HepG2 (cell line): Measurements from ENCODE around the gene POMT2. TPM values are rescaled to one million over a fixed set of nuclear protein-coding genes. Genes with fewer than 3 reads are reported as not detected.

Source experiments
- ATAC-seq: fragments of 200-7000 bp; cut with Tn5 transposase; 3 replicates; pipeline ENCODE4 v1.9.1; 2020; ENCODE audit warnings: mild to moderate bottlenecking, moderate library complexity
- BruUV-seq: library from RNA; stranded (reverse); fragments of 400-500 nt; replicated peaks from 2 replicates; lab custom pipeline; 2021; lab: Mats Ljungman, UMichigan
- CTCF ChIA-PET: fragments of 300-600 bp; formaldehyde crosslinking; extraction: SDS; loops from one replicate; lab custom pipeline; 2021; ENCODE audit warnings: low total read pairs, inconsistent platforms, low intra/inter-chr PET ratio; lab: Yijun Ruan, JAX
- POLR2A ChIA-PET: fragments of 350-600 bp; sonication (Branson Sonifier 250); formaldehyde crosslinking; loops from one replicate; lab custom pipeline; 2020; ENCODE audit warnings: antibody characterized with exemption, inconsistent platforms; lab: Yijun Ruan, JAX
- DNase-seq: peaks from one replicate; pipeline ENCODE4 v3.0.0-alpha.2; 2015; ENCODE audit warnings: low spot score
- FAIRE-seq: peaks from 3 replicates; lab custom pipeline; 2011; peaks lifted over from hg19 to GRCh38; lab: Jason Lieb, UNC
- H2AFZ ChIP-seq: one replicate; pipeline ENCODE4 v1.6.1; 2011; ENCODE audit warnings: low read length, inconsistent platforms
- H3K27ac ChIP-seq: fragments of 300-600 bp; 3 replicates; pipeline ENCODE4 v1.8.0; 2011; ENCODE audit warnings: mixed run types, mild to moderate bottlenecking, mixed read lengths, low read length, inconsistent platforms; ENCODE audit not compliant: insufficient read depth; ENCODE audit errors: extremely low read length
- H3K27me3 ChIP-seq, 2 experiments: fragments of 200-600 bp in 1 of 2; 2 replicates in 1 of 2; 3 replicates in 1 of 2; pipeline versions ENCODE4 v1.6.0 to v1.8.0; 2011; ENCODE audit warnings: low read length in 2 of 2, mild to moderate bottlenecking in 2 of 2, moderate library complexity in 2 of 2, inconsistent platforms in 1 of 2; ENCODE audit not compliant: insufficient read depth in 2 of 2, control insufficient read depth in 1 of 2
- H3K36me3 ChIP-seq, 2 experiments: fragments of 200-600 bp in 1 of 2; replicated peaks in 1 of 2; 2 replicates in 1 of 2; 3 replicates in 1 of 2; pipeline versions ENCODE4 v1.5.1 to v1.8.0; 2011; ENCODE audit warnings: low read length in 2 of 2, inconsistent platforms in 1 of 2; ENCODE audit not compliant: insufficient read depth in 2 of 2, control insufficient read depth in 1 of 2
- H3K4me1 ChIP-seq: 2 replicates; pipeline ENCODE4 v1.5.1; 2012; ENCODE audit warnings: low read length, inconsistent platforms; ENCODE audit not compliant: insufficient read depth
- H3K4me2 ChIP-seq: 2 replicates; pipeline ENCODE4 v1.6.0; 2011; ENCODE audit warnings: low read depth, low read length, inconsistent platforms
- H3K4me3 ChIP-seq, 3 experiments: fragments of 200-600 bp in 1 of 3; sonication (generic), shearing (Covaris generic) in 1 of 3; replicated peaks in 1 of 3; 2 replicates each; pipeline ENCODE4 v1.5.1; 2011 to 2016; ENCODE audit warnings: low read length in 3 of 3, inconsistent platforms in 2 of 3, low read depth in 2 of 3, mild to moderate bottlenecking in 2 of 3, control low read depth in 1 of 3, mixed read lengths in 1 of 3; ENCODE audit not compliant: insufficient read depth in 1 of 3
- H3K79me2 ChIP-seq: one replicate; pipeline ENCODE4 v1.6.1; 2011; ENCODE audit warnings: low read length, inconsistent platforms; ENCODE audit not compliant: insufficient read depth
- H3K9ac ChIP-seq: 2 replicates; pipeline ENCODE4 v1.6.0; 2011; ENCODE audit warnings: mild to moderate bottlenecking, low read depth, low read length, inconsistent platforms; ENCODE audit not compliant: insufficient read depth
- H3K9me3 ChIP-seq: 2 replicates; pipeline ENCODE4 v1.5.1; 2012; ENCODE audit warnings: mild to moderate bottlenecking, low read length
- H4K20me1 ChIP-seq: 2 replicates; pipeline ENCODE4 v1.6.0; 2011; ENCODE audit warnings: inconsistent platforms, mild to moderate bottlenecking, low read length, moderate library complexity; ENCODE audit not compliant: insufficient read depth
- SIN3B ChIP-seq: fragments of 150-350 bp; IDR thresholded peaks from 2 replicates; pipeline ENCODE4 v1.6.1; 2014; ENCODE audit warnings: low read length
- TBX2 ChIP-seq: sonication (generic); formaldehyde crosslinking; IDR thresholded peaks from 2 replicates; pipeline ENCODE4 v1.5.0; 2020; ENCODE audit warnings: missing genetic modification reagents, mild to moderate bottlenecking, borderline replicate concordance
- ZBTB38 ChIP-seq: sonication (generic); formaldehyde crosslinking; IDR thresholded peaks from 2 replicates; pipeline ENCODE4 v1.5.1; 2020; ENCODE audit warnings: mild to moderate bottlenecking, missing genetic modification reagents
- ZNF225 ChIP-seq: sonication (generic); formaldehyde crosslinking; IDR thresholded peaks from 2 replicates; pipeline ENCODE4 v1.4.0; 2020; ENCODE audit warnings: mild to moderate bottlenecking, missing genetic modification reagents
- ZNF383 ChIP-seq: sonication (generic); formaldehyde crosslinking; IDR thresholded peaks from 2 replicates; pipeline ENCODE4 v1.4.0; 2020; ENCODE audit warnings: missing genetic modification reagents, mild to moderate bottlenecking, borderline replicate concordance
- ZNF44 ChIP-seq: sonication (generic); formaldehyde crosslinking; IDR thresholded peaks from 2 replicates; pipeline ENCODE4 v1.5.1; 2020; ENCODE audit warnings: mild to moderate bottlenecking, missing genetic modification reagents
- ZNF501 ChIP-seq: sonication (generic); formaldehyde crosslinking; IDR thresholded peaks from 2 replicates; pipeline ENCODE4 v1.5.1; 2020; ENCODE audit warnings: mild to moderate bottlenecking, moderate library complexity, missing genetic modification reagents
- WGBS: methylation state at CpG from one replicate; pipeline ENCODE4 v1.1.6; 2017; ENCODE audit warnings: low lambda C conversion rate; 5-methylcytosine and 5-hydroxymethylcytosine counted together
- in situ Hi-C: cut with HindIII; loops from 2 replicates; pipeline ENCODE4 v1.10.0; 2017; ENCODE audit warnings: low pct_unique_long_range_greater_than_20kb; ENCODE audit not compliant: extremely low pct_ligation_motif_present
- intact Hi-C: fragments of 100-400 bp; cut with micrococcal nuclease; formaldehyde crosslinking; loops from one replicate; pipeline ENCODE4 v1.10.0; 2022; ENCODE audit not compliant: unreplicated experiment
- polyA plus RNA-seq, 8 experiments: library from polyadenylated mRNA; depleted of rRNA in 3 of 8; stranded (reverse) in 7 of 8; unstranded in 1 of 8; fragments of >200 nt; fragmentation: Illumina TruSeq in 4 of 8; extraction: Trizol in 4 of 8; gene quantifications; 2 replicates each; pipeline versions ENCODE4 v1.2.1 to v1.2.3, GENCODE V29; 2011 to 2016; ENCODE audit warnings: low read depth in 4 of 8, missing spikeins in 1 of 8, mixed read lengths in 1 of 8; ENCODE audit not compliant: insufficient read depth in 1 of 8
- total RNA-seq, 5 experiments: library from RNA; depleted of rRNA; stranded (reverse); fragments of >200 nt; fragmentation: Illumina TruSeq; extraction: Trizol; gene quantifications; 2 replicates each; pipeline ENCODE4 v1.2.3, GENCODE V29; 2016; ENCODE audit warnings: low read depth in 1 of 5
- TF ChIP-seq, protein P1 (sequence below), 2 experiments: sonication (generic) in 1 of 2; formaldehyde crosslinking in 1 of 2; IDR thresholded peaks; 2 replicates each; pipeline versions ENCODE4 v1.6.1 to v1.9.0; 2014 to 2022; ENCODE audit warnings: antibody characterized with exemption in 1 of 2, borderline replicate concordance in 1 of 2, inconsistent platforms in 1 of 2, low read depth in 1 of 2, missing genetic modification reagents in 1 of 2
- TF ChIP-seq, protein P2 (sequence below): sonication (generic); formaldehyde crosslinking; IDR thresholded peaks from 2 replicates; pipeline ENCODE4 v1.4.0; 2020; ENCODE audit warnings: mild to moderate bottlenecking, missing genetic modification reagents
- TF ChIP-seq, protein P3 (sequence below): sonication (generic); formaldehyde crosslinking; conservative IDR thresholded peaks from 2 replicates; pipeline ENCODE4 v1.4.0; 2020; ENCODE audit warnings: missing genetic modification reagents
- TF ChIP-seq, protein P4 (sequence below): sonication (generic); formaldehyde crosslinking; IDR thresholded peaks from 2 replicates; pipeline ENCODE4 v1.9.0; 2021; ENCODE audit warnings: missing genetic modification reagents, borderline replicate concordance

POMT2 gene
- total and polyA plus RNA-seq, 2 of the 13 experiments (the other 11 are each of a cell fraction or from before 2014, with no cell fraction given): 15.3 to 15.9 TPM

DNA sequence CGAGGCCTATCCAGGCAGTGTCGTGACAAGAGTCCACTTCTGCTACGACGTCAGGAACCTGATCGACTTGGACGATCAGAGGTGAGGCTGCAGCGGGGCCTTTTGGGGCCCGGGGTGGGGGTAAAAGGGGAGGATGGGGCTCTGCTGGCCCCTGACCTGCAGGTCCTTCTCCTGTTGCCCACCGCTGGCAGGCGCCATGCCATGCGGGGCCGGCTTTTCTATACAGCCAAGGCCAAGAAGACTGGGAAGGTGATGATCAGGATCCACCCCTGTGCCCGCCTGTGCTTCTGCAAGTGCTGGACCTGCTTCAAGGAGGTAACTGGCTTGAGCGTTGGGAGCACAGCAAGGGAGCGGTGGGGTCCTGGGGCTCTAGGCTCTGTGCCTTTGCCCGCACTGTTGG lies 81.3 kb downstream of the POMT2 start (continued):
- TF ChIP-seq, protein P1, sequence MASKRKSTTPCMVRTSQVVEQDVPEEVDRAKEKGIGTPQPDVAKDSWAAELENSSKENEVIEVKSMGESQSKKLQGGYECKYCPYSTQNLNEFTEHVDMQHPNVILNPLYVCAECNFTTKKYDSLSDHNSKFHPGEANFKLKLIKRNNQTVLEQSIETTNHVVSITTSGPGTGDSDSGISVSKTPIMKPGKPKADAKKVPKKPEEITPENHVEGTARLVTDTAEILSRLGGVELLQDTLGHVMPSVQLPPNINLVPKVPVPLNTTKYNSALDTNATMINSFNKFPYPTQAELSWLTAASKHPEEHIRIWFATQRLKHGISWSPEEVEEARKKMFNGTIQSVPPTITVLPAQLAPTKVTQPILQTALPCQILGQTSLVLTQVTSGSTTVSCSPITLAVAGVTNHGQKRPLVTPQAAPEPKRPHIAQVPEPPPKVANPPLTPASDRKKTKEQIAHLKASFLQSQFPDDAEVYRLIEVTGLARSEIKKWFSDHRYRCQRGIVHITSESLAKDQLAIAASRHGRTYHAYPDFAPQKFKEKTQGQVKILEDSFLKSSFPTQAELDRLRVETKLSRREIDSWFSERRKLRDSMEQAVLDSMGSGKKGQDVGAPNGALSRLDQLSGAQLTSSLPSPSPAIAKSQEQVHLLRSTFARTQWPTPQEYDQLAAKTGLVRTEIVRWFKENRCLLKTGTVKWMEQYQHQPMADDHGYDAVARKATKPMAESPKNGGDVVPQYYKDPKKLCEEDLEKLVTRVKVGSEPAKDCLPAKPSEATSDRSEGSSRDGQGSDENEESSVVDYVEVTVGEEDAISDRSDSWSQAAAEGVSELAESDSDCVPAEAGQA (IDR thresholded peaks at IDR 0.05; ENCODE audit: low read depth): no peak
- TF ChIP-seq, protein P1 (CRISPR knock-in tag; IDR thresholded peaks at IDR 0.05; ENCODE audit: borderline replicate concordance): no peak
- TF ChIP-seq ZNF383: no peak

DNA sequence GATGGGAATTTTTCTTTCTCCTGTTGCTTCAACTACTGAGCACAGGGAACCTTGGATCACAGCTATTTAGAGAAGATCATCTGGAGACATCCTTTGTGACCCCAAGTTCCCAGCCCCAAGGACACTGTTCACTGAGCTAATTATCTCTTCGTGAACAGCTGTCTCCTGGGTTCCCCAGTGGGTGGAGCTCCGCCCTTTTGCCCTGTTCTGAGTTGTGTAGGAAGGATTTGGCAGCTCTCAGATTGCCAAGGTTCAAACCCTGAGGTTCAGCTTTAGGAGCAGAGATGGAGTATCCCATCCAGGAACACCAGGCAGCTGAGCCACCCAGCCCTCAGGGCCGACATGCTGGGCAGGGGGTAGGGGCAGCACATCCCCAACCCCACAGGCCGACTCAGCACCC lies 81.7 kb downstream of the POMT2 start:
- ATAC-seq: no peak
- Histone ChIP-seq H3K4me2 (no peak overlapping the region), H3K27me3 (0 out of 5 replicates have a peak, but pooled peaks cover 0 to 3% of the 10 kb centered on the region in 2 experiments), H3K36me3 (no peaks in the 10 kb centered on the region), H3K9me3 (no peaks in the 10 kb centered on the region), H2AFZ (no peak overlapping the region), H3K4me3 (no peak overlapping the region), H3K4me1 (no peaks in the 10 kb centered on the region), H3K9ac (no peak overlapping the region), H4K20me1 (no peaks in the 10 kb centered on the region), H3K27ac (no peak overlapping the region), H3K79me2 (no peaks in the 10 kb centered on the region)
- ChIA-PET POLR2A (no interaction called here), CTCF (no interaction called here)
- no TSS peak for BruUV-seq
- in situ Hi-C loops: no loop called here
- no peak for DNase-seq
- intact Hi-C loops: no loop called here
- no peak for FAIRE-seq
- 34% methylated on average over 2 of the region's 4 CpGs for WGBS
- TF ChIP-seq ZNF501 (CRISPR knock-in tag): no peak
- TF ChIP-seq ZNF44 (CRISPR knock-in tag): no peak
- TF ChIP-seq ZBTB38 (CRISPR knock-in tag): no peak
- TF ChIP-seq, protein P2, sequence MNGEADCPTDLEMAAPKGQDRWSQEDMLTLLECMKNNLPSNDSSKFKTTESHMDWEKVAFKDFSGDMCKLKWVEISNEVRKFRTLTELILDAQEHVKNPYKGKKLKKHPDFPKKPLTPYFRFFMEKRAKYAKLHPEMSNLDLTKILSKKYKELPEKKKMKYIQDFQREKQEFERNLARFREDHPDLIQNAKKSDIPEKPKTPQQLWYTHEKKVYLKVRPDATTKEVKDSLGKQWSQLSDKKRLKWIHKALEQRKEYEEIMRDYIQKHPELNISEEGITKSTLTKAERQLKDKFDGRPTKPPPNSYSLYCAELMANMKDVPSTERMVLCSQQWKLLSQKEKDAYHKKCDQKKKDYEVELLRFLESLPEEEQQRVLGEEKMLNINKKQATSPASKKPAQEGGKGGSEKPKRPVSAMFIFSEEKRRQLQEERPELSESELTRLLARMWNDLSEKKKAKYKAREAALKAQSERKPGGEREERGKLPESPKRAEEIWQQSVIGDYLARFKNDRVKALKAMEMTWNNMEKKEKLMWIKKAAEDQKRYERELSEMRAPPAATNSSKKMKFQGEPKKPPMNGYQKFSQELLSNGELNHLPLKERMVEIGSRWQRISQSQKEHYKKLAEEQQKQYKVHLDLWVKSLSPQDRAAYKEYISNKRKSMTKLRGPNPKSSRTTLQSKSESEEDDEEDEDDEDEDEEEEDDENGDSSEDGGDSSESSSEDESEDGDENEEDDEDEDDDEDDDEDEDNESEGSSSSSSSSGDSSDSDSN (CRISPR knock-in tag): no peak
- TF ChIP-seq, protein P3, sequence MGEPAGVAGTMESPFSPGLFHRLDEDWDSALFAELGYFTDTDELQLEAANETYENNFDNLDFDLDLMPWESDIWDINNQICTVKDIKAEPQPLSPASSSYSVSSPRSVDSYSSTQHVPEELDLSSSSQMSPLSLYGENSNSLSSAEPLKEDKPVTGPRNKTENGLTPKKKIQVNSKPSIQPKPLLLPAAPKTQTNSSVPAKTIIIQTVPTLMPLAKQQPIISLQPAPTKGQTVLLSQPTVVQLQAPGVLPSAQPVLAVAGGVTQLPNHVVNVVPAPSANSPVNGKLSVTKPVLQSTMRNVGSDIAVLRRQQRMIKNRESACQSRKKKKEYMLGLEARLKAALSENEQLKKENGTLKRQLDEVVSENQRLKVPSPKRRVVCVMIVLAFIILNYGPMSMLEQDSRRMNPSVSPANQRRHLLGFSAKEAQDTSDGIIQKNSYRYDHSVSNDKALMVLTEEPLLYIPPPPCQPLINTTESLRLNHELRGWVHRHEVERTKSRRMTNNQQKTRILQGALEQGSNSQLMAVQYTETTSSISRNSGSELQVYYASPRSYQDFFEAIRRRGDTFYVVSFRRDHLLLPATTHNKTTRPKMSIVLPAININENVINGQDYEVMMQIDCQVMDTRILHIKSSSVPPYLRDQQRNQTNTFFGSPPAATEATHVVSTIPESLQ: no peak
- no peak for TF ChIP-seq TBX2
- TF ChIP-seq, protein P4, sequence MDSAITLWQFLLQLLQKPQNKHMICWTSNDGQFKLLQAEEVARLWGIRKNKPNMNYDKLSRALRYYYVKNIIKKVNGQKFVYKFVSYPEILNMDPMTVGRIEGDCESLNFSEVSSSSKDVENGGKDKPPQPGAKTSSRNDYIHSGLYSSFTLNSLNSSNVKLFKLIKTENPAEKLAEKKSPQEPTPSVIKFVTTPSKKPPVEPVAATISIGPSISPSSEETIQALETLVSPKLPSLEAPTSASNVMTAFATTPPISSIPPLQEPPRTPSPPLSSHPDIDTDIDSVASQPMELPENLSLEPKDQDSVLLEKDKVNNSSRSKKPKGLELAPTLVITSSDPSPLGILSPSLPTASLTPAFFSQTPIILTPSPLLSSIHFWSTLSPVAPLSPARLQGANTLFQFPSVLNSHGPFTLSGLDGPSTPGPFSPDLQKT (CRISPR knock-in tag): no peak
- no peak for TF ChIP-seq SIN3B
- TF ChIP-seq ZNF225 (CRISPR knock-in tag): no peak
